HG03565 (cell line): ENCODE measurements around the gene ZNF750.

Source experiments
- ATAC-seq: cut with Tn5 transposase; IDR thresholded peaks from one replicate; pipeline ENCODE4 v1.9.1; 2021; ENCODE audit warnings: mild to moderate bottlenecking, moderate library complexity; ENCODE audit not compliant: unreplicated experiment

The ZNF750 gene

DNA sequence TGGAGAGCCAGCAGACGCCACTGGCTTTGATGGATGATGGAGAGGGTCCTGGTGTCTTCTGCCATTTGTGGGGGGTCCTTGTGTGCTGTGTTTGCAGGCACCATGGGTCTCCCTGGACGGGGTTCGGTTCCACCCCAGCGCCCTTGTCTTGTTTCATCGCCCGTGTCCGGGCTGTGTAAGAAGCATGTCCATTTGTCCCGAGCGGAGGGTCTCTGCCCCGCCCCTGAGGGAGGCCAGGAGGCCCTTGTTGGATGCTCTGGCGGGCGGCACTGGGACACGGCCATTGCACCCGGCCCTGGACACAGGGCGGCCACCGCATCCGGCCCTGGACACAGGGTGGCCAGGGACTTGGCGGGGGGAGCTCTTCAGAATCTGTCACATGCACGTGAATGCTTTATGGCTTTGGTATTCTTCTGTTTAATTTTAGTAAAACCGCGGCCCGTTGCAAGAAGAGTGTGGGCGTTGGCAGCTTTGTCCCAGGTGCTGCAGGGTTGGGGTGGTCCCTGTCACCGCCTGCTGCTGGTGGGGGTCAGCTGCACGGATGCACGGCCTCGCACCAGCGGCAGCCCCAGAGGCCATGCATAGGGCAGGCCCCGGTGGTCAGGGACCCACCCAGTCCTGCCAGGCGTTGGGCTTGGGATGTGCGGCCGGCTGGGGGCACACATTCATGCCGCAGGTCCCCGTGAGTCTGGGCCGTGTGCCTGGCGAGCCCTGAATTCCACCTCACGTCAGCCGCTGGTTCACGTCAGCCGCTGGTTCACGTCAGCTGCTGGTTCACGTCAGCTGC is 21.0 kb upstream of the ZNF750 start:
- ATAC-seq, result no peak

DNA sequence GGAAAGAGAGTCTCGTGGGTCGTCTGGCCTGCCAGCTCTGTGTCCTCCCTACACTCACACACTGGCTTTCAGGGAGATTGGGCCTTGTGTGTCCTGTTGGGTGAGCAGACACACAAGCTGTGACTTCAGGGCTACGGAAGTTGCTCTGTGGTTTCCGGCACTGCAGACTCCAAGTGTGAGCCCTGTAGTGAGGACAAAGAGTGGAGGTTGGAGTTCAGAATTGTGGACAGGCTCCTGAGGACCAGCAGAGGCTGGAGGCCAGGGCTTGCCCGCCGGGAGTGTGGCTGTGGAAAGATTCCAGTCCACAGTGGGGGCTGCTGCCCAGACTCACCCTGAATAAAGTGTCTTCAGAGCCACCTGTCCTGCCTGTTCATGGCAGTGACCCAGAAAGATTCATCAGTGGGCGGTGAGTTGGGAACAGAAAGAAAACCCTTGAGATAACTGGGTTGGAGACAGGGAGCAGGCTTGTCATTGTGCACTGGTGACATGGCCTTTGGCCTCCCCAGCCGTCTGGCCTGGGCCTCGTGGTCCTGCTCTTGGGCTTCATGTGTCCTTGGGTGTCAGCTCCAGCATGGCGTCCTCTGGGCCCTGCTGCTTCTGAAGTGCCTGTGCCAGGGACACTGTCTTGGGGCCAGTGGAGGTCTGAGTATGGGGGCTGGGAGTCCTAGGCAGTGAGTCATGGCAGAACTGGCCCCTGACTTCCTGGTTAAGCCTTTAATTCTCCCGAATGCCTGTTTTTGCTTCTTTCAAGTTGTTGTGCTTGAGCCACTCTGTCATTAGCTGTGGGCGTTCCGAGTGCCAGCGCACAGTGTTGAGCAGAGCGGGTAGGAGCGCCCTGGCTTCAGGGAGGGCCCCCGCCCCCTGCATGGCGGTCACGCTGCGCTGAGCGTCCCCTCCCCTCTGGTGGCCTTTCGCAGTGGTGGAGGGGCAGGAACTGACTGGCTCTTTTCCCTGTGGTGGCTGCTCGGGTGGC is 19.9 kb upstream of the ZNF750 start:
- ATAC-seq, result no peak

DNA sequence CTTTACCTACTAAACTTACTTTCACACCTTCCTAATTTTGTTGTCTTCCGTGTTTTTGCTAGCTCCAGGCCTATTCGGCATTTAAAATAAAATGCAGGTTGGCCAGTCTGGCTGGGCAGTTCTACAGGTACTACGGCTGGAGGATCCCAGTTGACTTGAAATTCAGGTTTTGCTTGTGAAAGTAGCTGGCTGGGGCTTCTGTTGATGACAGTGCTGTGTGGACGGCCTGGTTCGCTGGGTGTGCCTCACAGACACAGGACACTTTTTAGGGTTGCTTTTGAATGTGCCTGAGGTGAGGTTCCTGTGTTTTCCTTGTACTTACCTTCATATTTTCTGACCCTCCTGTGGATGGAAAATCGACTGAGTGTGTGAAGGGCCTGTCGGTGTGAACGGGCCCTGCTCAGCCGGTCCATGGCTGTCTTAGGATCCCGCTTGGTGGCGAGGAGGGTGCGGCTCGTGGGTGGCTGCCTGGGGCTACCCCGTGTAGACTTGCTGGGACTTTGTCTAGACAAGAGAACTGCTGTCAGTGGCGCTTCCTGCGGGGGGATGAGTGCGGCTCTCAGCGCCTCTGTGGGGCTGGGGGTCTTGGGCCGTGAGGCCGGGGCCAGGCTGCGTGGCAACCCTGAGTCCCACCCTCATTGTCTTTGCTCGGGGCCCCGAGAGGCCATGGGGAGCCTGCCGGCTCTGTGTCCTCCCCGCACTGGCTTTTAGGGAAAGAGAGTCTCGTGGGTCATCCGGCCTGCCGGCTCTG is 18.7 kb upstream of the ZNF750 start:
- no peak for ATAC-seq

DNA sequence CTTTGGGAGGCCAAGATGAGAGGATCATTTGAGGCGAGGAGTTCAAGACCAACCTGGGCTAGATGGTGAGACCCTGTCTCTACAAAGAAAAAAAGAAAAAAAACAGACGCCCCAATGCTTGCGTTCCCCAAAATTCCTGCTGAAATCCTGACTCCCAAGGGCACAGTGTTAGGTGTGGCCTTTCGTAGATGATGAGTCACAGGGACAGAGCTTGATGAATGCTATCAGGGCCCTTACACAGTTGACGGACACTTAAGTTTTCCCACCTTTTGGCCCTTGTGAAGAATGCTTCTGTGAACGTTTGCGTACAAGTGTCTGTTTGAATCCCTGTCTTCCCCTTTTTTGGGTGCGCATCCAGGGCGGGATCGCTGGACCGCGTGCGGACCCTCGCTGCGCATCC is 16.5 kb upstream of the ZNF750 start:
- ATAC-seq, result no peak

DNA sequence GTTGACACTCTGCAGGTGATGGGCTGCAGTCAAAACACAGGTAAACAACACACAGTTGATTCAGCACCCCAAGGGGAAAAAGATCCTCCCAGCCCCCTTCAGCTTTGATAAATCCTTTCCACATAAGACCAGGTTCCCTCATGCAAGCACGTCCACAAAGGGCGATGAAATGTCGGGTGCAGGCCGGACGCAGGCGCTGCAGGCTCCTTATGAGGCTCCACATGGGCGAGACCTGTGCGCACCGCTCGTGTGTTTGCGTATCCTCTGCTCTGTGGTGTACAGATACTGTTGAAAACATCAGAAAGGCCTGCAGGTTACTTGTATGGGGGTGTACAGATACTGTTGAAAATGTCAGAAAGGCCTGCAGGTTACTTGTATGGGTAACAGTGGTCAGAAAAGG is 14.4 kb upstream of the ZNF750 start:
- no peak for ATAC-seq

DNA sequence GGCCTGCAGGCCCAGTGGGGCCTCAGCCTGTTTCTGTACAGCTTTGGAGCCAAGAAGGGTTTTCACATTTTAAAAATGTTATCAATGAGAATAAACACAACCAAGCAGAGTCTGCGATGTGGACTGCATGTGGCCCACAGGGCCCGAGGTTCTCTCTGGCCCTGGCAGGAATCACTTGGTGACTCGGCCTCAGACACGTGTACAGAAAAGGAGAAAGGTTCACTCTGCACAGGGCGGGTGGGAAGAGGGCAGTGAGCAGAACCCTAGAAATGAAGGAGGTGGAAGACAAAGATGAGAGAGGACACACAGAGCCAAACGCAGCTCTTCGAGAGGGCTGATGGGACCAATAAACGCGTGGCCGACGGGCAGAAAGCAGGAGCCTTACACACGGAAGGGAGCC is 11.6 kb upstream of the ZNF750 start:
- no peak for ATAC-seq

DNA sequence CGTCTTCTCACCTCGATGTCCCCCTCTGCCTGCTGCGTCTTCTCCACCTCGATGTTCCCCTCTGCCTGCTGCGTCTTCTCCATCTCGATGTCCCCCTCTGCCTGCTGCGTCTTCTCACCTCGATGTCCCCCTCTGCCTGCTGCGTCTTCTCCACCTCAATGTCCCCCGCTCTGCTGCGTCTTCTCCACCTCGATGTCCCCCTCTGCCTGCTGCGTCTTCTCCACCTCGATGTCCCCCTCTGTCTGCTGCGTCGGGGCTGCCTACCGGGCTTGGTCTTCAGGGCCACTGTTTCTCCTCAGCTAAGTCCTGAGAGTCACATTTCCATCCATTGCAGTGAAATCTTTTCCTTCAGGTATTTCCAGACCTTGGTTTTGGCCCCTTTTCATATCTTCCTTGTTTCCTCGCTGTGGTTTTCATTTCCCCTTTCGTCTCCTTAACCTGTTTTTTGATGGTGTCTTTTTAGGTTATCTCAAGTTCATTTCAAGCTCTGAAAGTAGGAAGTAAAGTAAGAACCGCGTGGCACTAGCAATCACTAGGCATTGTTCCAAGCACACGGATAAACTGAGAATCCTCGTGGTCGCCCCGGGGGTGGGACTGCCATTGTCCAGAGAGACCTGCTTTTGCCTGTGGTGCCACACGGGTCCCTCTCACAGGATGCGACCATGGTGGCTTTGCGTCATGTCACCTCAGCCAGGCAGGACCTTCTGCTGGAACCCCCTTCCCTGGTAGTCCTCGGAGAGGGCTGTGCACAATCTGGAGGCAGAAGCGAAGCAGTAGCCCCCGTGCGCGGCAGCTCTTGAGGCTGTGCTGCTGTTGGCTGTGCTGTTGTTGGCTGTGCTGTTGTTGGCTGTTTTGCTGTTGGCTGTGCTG is 9.5 kb upstream of the ZNF750 start:
- no peak for ATAC-seq

DNA sequence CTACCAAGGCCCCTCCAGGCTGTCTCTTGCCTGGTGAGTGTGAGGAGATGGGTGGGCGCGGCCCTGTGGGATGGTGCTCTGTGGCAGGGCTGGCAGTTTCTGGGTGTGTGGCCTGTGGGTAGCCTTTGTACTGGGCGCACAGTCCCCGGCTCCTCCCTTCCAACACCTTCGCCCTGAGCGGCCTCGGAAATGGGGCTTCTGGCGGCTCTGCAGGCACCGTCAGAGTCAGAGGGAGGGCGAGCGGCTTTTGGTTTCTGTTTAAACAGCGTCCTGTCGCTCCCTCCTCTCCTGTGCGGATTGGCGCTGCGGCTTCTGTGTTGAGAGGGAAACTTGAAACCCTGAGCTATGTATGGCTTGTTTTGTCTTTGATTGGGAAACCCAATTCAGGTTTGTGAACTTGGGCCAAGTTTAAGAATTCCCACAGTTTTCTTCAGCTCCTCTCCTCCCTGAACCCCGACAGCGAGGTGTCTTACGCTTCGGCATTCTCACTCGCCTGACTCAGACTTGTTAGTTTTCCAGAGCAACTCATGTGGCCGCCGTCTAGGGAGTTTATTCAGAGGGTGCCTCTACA is 8.3 kb upstream of the ZNF750 start:
- no peak for ATAC-seq

DNA sequence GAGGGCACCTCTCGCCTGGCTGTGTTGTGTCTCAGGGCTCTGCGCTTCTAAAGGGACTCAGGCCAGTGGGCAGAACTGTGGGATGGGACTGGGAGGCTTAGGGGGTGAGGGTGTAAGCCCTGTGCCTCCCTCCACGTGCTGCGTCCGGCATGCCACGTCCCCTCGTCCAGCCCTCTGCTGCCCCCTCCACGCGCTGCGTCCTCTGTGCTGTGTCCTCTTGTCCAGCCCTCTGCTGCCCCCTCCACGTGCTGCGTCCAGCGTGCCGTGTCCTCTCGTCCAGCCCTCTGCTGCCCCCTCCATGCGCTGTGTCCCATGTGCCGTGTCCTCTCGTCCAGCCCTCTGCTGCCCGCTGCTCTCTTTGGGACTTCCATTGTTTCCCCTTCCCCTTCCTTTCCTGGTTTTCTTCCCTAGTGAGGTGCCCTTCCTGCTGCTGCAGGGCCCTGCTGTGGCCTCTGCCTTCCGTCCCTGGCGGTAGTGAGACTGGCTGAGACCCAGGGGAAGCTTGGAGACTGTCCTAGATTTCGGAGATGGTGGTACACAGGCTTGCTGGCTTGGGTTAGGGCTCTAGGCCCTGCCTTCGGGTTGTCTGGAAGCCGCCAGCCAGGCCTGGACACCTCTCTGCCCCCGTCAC is 6.4 kb upstream of the ZNF750 start:
- no peak for ATAC-seq

DNA sequence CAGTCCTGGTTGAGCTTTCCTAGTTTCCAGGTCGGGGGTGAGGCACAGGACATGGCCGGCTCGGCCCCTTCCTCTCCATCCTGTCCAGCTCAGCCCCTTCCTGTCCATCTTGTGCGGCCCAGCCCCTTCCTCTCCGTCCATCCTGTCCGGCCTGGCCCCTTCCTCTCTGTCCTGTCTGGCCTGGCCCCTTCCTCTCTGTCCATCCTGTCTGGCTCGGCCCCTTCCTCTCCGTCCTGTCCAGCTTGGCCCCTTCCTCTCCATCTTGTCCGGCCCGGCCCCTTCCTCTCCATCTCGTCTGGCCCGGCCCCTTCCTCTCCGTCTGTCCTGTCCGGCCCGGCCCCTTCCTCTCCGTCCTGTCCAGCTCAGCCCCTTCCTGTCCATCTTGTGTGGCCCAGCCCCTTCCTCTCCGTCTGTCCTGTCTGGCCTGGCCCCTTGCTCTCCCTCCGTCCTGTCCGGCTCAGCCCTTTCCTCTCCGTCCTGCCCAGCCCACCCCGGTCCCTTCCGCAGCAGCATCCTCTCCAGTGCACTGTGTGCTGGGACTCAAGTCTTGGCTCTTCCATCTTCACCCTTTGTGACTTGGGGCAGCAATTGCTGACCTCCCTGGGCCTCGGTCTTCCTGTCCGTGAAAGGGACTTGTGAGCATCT is 5.5 kb upstream of the ZNF750 start:
- no peak for ATAC-seq

DNA sequence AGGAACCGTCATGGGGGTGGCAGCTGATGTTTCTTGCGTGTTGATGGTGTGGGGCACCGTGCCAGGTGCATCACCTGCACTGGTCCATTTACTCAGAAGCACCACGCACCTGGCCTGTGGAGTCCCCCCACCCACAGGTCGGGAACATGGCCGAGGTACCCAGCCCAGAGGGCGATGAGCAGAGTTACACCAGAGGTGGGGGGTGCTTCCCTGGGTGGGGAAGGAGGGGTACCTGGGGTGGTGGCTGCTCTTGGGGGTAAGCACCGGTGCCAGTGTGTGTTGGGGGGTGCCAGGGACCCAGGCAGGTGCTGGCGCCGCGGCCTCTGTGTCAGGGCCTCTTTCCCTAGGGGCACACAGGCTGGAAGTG is 5.0 kb upstream of the ZNF750 start:
- no peak for ATAC-seq

DNA sequence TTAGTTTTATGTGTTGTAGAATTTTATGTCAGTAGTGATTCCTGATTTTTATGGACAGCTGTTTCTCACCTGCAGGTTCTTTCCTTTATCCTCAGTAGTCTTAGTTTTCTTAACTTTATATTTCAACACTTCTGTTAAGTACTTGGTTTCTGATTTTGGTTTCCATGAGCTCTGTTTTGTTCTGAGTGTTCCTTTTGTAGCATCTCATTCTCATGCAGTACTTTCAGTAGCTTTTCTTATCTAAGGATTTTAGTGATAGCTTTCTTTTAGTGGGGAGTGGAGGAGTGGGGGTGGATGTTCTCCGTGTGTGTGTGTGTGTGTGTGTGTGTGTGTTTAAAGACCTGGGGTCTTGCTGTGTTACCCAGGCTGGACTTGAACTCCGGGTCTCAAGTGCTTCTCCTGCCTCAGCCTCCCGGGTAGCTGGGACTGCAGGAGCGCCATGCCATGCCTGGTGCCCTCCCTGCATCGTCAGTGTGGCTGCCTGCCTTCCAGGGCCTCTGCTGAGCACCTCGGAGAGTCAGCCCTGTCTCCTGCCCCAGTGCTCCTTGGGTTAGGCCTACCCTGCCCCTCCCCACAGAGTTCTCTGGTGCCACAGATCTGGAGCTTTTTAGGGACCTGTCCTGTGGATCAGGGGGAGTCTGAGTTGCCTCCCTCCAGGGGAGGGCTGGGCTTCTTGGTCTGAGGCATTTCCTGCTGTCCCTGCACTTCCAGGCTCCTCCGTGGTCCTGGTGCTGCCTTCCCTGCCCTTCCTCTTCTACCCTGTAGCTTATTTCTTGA is 4.3 kb upstream of the ZNF750 start:
- ATAC-seq, result no peak

DNA sequence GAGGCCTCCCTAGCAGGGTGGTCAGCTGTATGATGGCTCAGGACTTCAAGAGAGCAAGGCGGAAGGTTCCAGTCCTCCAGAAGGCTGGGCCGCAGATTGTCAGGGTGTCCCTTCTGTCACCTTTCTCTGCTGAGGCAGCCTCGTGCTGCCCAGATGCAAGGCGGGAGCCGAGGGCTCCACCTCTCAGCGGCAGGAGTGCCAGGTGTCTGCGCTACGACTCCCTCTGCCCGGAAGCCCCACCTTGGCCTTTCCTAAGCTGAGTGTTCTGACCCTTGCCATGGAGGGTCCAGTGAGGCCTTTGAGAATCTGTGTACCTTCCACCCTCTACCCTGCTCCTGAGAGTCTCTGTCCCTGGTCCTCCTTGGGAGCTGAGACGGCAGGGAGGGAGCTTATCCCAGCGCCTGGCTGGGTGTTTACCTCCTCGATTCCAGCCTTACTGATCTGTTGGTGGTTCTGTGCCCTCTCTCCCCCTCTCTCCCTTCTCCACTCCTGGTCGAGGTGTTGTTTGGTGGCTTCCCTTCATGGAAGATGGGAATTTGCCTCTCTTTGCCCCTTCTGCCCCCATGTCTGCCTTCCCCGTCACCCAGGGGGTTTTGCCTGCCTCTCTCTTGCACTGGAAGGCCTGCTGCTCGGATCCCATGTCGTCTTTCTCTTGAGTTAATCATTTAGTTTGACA is 2.2 kb upstream of the ZNF750 start:
- no peak for ATAC-seq

DNA sequence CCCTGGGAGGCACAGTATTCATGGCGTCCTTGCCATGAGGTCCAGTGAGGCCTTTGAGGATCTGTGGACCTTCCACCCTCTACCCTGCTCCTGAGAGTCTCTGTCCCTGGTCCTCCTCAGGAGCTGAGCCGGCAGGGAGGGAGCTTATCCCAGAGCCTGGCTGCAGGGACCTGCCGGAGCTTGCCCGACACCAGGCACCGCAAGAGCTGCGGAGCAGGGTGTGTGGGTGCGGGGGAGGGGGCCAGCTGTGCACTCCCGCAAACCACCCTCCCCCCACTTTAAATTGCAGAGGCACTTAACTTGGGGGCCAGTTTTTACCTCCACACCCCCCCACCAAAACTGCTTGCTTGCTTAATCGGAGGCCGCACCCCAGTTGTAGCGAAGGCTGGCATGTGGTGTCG is 609 bp upstream of the ZNF750 start:
- ATAC-seq, result no peak

DNA sequence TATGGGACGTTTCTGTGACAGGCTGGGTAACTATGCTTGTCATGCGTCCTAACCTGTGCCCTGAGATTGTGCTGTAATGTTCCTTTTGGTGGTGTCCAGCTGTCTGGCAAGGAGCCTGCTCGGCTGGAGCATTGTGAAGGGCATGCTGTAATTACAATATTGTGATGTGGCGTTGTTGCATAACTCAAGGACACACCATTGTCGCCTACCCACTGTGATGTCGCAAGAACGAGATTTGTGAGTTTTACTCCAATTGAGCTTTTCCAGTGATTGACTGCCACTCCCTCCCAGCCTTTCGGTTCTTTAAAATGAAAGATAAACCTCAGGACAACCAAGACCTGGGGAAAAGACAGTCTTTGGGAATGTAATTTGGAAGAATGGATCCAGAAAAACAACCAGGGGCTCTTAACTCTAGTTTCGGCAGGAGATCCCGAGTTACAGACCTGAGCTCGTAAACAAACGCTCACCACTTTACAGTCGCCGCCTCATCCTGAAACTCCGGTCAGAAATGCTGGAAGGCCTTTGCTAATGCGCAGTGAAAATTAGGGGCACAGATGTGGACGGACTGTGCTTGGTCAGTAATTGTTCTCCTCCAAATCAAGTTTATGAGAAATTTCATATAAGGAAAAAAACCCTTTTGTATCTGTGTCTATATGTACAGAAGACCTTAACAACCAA is 1.3 kb downstream of the ZNF750 start:
- no peak for ATAC-seq

DNA sequence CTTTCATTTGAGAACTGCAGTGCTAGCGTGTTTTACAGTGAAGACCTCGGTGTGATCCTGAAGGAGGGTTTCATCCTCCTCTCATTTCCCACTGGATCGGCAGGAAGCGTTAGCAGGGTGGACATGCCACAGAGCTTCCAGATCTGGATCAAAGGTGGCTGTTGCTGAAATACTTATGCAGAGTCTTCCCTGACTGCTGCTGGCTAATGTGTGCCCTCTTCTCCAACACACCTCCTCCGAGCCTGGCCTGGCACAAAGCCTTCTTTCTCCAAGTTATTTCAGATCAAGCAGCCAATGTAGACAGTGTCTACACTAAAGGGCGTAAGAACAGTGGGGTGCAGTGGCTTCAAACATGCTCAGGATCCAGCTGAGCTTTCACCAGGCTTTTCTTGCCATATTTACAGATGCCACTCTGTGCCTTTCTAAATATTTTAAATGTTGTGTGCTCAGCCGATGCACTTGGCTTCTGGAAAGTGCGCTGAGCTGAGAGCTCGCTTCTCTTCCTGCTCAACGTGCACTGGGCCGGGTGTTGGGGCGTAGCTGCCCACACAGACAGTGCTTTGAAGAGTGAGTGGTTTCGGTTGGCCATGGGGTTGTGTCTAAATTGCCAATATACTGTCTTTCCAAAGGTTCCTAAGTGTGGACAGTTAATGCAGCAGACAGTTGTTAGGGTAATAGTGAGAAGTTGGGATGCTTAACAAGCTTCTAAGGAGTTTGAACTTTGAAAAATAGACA is 2.1 kb downstream of the ZNF750 start:
- no peak for ATAC-seq
